ENCODE results near the gene EYS.

Gene EYS

DNA sequence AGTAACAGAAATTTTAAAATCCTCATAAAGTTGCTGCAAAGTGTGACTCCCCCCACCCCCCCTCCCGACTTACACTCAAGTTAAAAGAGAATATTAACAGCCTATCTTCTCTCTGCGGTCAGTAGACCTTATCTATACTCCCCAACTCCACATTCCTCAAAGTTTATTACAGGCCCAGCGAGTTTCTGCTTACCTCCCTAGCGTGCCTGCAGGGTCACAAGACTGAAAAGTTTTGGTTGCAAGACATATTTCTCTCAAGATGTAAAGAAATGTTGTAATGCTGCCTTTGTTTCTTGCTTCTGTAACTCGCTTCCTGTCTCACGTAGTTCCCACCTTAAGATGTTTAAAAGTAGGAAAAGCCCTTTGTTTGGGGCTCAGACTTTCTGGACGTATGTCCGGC lies 1371.8 kb downstream of the EYS start:
- H3K27ac ChIP-seq (ENCODE audit: low read depth, low read length) = no peak overlapping the region
- H3K4me3 ChIP-seq (ENCODE audit: low read depth in 1 of 2, low read length in 2 of 2) = no peak overlapping the region
- H3K36me3 ChIP-seq (ENCODE audit: control insufficient read depth in 1 of 2, insufficient read depth in 2 of 2, low read length in 2 of 2) = no peaks in the 10 kb centered on the region
- no peaks in the 10 kb centered on the region for H3K27me3 ChIP-seq (ENCODE audit: control insufficient read depth in 1 of 2, insufficient read depth in 2 of 2, low read length in 2 of 2)
- H3K9ac ChIP-seq (ENCODE audit: low read depth in 1 of 2, low read length in 2 of 2) = no peak overlapping the region
- no peaks in the 10 kb centered on the region for H3K9me3 ChIP-seq (ENCODE audit: control insufficient read depth in 1 of 2, low read length in 2 of 2)
- H3K4me1 ChIP-seq (ENCODE audit: control insufficient read depth in 1 of 2, insufficient read depth in 2 of 2, low read length in 2 of 2) = no peaks in the 10 kb centered on the region

DNA sequence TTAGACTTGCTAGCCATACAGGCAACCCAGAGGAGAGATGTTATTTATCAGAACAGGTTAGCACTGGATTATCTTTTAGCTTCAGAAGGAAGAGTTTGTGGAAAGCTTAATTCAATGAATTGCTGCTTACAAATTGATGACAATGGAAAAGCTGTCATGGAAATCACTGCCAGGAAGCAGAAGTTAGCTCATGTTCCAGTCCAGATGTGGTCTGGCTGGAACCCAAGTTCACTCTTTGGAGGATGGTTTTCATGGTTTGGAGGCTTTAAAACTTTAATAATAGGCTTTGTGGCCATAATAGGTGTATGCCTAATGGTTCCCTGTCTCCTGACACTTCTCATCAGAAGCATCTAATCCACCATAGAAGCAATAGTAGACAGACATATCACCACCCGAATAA lies 1372.4 kb downstream of the EYS start:
- H3K36me3 ChIP-seq (ENCODE audit: control insufficient read depth in 1 of 2, insufficient read depth in 2 of 2, low read length in 2 of 2) = no peaks in the 10 kb centered on the region
- H3K4me1 ChIP-seq (ENCODE audit: control insufficient read depth in 1 of 2, insufficient read depth in 2 of 2, low read length in 2 of 2) = no peaks in the 10 kb centered on the region
- H3K27ac ChIP-seq (ENCODE audit: low read depth, low read length) = no peak overlapping the region
- no peak overlapping the region for H3K9ac ChIP-seq (ENCODE audit: low read depth in 1 of 2, low read length in 2 of 2)
- no peaks in the 10 kb centered on the region for H3K27me3 ChIP-seq (ENCODE audit: control insufficient read depth in 1 of 2, insufficient read depth in 2 of 2, low read length in 2 of 2)
- H3K4me3 ChIP-seq (ENCODE audit: low read depth in 1 of 2, low read length in 2 of 2) = no peak overlapping the region
- no peaks in the 10 kb centered on the region for H3K9me3 ChIP-seq (ENCODE audit: control insufficient read depth in 1 of 2, low read length in 2 of 2)

DNA sequence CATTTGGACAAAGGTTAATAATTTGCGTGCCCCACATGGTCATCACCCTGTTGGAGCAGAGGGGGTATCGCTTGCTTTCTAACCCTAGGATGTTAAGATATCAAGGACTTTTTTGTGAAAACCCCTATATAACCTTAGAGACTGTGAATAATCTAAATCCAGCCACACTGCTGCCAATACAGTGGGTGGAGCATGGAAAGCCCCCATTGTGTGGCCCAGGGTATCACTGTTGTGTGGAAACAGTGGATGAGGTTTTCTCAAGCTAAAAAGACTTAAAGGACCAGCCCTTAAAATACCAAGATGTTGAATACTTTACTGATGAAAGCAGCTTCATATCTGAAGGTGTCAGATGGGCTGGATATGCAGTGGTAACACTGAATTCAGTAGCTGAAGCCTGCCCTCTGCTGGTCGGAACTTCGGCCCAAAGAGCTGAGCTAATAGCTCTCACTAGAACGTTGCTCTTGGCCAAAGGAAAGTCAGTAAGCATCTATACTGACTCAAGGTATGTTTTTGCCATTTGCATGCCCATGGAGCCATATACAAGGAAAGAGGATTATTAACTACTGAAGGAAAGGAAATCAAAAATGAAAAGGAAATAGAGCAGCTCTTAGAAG lies 1376.2 kb downstream of the EYS start:
- H3K4me3 ChIP-seq (ENCODE audit: low read depth in 1 of 2, low read length in 2 of 2) = no peak overlapping the region
- no peaks in the 10 kb centered on the region for H3K4me1 ChIP-seq (ENCODE audit: control insufficient read depth in 1 of 2, insufficient read depth in 2 of 2, low read length in 2 of 2)
- H3K9ac ChIP-seq (ENCODE audit: low read depth in 1 of 2, low read length in 2 of 2) = no peak overlapping the region
- no peaks in the 10 kb centered on the region for H3K27me3 ChIP-seq (ENCODE audit: control insufficient read depth in 1 of 2, insufficient read depth in 2 of 2, low read length in 2 of 2)
- no peaks in the 10 kb centered on the region for H3K36me3 ChIP-seq (ENCODE audit: control insufficient read depth in 1 of 2, insufficient read depth in 2 of 2, low read length in 2 of 2)
- no peaks in the 10 kb centered on the region for H3K9me3 ChIP-seq (ENCODE audit: control insufficient read depth in 1 of 2, low read length in 2 of 2)
- no peak overlapping the region for H3K27ac ChIP-seq (ENCODE audit: low read depth, low read length)

DNA sequence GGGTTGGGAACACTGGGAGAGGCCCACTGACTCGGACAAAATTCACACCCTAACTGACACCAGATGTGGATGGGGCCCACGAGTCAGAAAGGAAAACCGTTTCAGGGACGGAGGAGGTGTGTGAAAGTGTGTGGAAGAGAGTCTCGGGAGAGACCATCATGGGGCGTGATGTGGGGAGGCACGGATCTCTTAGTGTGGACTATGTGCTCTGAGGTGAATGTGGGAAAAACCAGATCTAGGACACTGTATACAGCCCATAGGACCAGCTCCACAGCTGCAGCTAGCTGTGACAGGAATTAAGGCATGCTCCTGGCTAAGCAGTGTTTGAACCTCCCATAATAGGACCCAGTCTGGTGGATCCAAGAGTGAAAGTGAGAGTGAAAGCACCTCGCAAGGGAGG lies 1380.1 kb downstream of the EYS start:
- Histone ChIP-seq H3K27ac (ENCODE audit: low read depth, low read length) (no peak overlapping the region), H3K27me3 (ENCODE audit: control insufficient read depth in 1 of 2, insufficient read depth in 2 of 2, low read length in 2 of 2) (no peaks in the 10 kb centered on the region), H3K9ac (ENCODE audit: low read depth in 1 of 2, low read length in 2 of 2) (no peak overlapping the region), H3K4me3 (ENCODE audit: low read depth in 1 of 2, low read length in 2 of 2) (no peak overlapping the region), H3K9me3 (ENCODE audit: control insufficient read depth in 1 of 2, low read length in 2 of 2) (peaks cover 0 to 4% of the 10 kb centered on the region in 2 donors), H3K36me3 (ENCODE audit: control insufficient read depth in 1 of 2, insufficient read depth in 2 of 2, low read length in 2 of 2) (no peaks in the 10 kb centered on the region), H3K4me1 (ENCODE audit: control insufficient read depth in 1 of 2, insufficient read depth in 2 of 2, low read length in 2 of 2) (no peaks in the 10 kb centered on the region)

DNA sequence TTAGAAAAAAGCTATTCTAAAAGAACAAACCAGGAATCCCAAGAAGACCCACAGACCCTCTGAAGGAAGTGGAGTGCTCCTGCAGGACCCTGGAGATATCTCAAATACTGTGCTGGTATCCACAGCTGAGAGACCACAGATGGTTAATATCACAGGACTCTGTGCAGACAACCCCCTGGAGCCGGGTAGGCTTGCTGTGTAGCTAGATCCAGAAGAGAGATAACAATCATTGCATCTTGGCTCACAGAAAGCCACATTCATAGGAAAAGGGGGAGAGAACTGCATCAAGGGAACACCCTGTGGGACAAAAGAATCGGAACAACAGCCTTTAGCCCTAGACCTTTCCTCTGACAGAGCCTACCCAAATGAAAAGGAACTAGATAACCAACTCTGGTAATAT lies 1381.9 kb downstream of the EYS start:
- Histone ChIP-seq H3K4me1 (ENCODE audit: control insufficient read depth in 1 of 2, insufficient read depth in 2 of 2, low read length in 2 of 2) (no peaks in the 10 kb centered on the region), H3K27me3 (ENCODE audit: control insufficient read depth in 1 of 2, insufficient read depth in 2 of 2, low read length in 2 of 2) (no peaks in the 10 kb centered on the region), H3K36me3 (ENCODE audit: control insufficient read depth in 1 of 2, insufficient read depth in 2 of 2, low read length in 2 of 2) (no peaks in the 10 kb centered on the region), H3K9ac (ENCODE audit: low read depth in 1 of 2, low read length in 2 of 2) (no peak overlapping the region), H3K9me3 (ENCODE audit: control insufficient read depth in 1 of 2, low read length in 2 of 2) (peaks cover 0 to 4% of the 10 kb centered on the region in 2 donors), H3K27ac (ENCODE audit: low read depth, low read length) (no peak overlapping the region), H3K4me3 (ENCODE audit: low read depth in 1 of 2, low read length in 2 of 2) (no peak overlapping the region)

DNA sequence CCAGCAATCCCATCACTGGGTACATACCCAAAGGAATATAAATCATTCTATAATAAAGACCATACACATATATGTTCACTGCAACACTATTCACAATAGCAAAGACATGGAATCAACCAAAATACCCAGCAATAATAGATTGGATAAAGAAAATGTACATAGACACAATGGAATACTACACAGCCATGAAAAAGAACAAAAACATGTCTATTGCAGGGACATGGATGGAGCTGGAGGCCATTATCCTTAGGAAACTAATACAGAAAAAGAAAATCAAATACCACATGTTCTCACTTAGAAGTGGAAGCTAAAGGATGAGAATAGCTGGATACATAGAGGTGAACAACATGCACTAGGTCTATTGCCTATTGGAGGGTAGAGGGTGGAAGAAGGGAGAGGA lies 1396.8 kb downstream of the EYS start:
- no peak overlapping the region for H3K9ac ChIP-seq (ENCODE audit: low read depth in 1 of 2, low read length in 2 of 2)
- H3K4me1 ChIP-seq (ENCODE audit: control insufficient read depth in 1 of 2, insufficient read depth in 2 of 2, low read length in 2 of 2) = no peaks in the 10 kb centered on the region

DNA sequence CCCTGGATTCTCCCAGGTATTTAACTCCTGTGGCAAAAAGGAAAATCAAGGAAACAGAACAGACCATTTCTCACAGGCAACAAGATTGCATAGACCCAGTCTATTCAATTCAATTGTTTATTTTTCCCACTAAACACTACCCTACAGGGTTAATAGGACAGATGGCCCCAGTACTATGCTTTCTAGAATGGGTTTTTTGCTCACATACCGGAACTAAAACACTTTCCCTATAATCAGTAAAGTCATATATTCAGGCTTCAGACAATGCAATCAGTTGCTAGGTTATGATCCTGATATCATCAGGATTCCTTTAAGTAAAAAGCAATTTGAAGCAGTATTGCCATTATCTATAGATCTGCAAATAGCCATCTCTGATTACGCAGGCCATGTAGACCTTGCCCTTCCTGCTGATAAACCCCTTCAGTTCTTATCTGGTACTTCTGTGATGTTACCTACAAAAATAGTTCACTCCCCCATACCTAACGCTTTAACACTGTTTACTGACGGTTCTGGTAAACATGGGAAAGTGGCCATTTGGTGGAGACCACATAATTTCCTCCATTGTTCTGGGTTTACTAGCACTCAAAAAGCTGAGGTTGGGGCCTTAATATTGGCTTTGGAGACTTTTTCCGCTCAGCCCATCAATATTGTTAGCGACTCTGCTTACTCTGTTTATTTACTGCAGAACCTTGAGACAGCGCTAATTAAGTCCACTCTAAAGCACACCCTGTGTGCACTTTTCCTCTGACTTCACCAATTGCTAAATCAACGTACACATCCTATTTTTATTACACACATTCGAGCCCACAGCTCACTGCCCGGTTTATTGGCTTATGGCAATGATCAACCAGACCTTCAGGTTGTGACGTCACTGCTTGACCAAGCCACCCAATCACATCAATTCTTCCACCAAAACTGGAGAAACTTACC lies 1405.5 kb downstream of the EYS start:
- Histone ChIP-seq H3K4me1 (ENCODE audit: control insufficient read depth in 1 of 2, insufficient read depth in 2 of 2, low read length in 2 of 2) (no peaks in the 10 kb centered on the region), H3K9ac (ENCODE audit: low read depth in 1 of 2, low read length in 2 of 2) (no peak overlapping the region), H3K27me3 (ENCODE audit: control insufficient read depth in 1 of 2, insufficient read depth in 2 of 2, low read length in 2 of 2) (no peaks in the 10 kb centered on the region), H3K9me3 (ENCODE audit: control insufficient read depth in 1 of 2, low read length in 2 of 2) (peaks cover 0 to 5% of the 10 kb centered on the region in 2 donors), H3K4me3 (ENCODE audit: low read depth in 1 of 2, low read length in 2 of 2) (no peak overlapping the region), H3K36me3 (ENCODE audit: control insufficient read depth in 1 of 2, insufficient read depth in 2 of 2, low read length in 2 of 2) (no peaks in the 10 kb centered on the region), H3K27ac (ENCODE audit: low read depth, low read length) (no peak overlapping the region)

More for the DNA sequence above, 1396.8 kb downstream of the EYS start:
- Histone ChIP-seq H3K4me3 (ENCODE audit: low read depth in 1 of 2, low read length in 2 of 2) (no peak overlapping the region), H3K27me3 (ENCODE audit: control insufficient read depth in 1 of 2, insufficient read depth in 2 of 2, low read length in 2 of 2) (no peaks in the 10 kb centered on the region), H3K36me3 (ENCODE audit: control insufficient read depth in 1 of 2, insufficient read depth in 2 of 2, low read length in 2 of 2) (no peaks in the 10 kb centered on the region), H3K9me3 (ENCODE audit: control insufficient read depth in 1 of 2, low read length in 2 of 2) (no peaks in the 10 kb centered on the region), H3K27ac (ENCODE audit: low read depth, low read length) (no peak overlapping the region)

DNA sequence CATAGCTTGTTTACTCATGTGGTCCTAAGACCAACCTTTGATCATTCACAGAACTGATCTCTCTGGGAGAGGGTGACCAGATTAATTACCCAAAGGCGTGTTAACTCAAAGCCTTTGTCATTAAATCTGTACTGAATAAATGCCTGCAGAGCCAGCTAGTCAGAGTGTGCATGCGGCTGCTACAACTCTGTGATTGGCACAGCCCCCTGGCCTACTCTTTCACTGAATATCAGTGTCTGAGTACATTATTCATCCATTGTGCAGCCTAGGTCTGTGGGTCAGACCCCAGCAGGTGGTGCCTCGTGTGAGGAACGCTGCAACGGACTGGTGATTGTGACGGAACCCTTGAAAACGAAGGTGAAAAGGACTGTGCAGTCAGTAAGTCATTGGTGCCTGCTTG lies 1407.8 kb downstream of the EYS start:
- Histone ChIP-seq H3K27ac (ENCODE audit: low read depth, low read length) (no peak overlapping the region), H3K27me3 (ENCODE audit: control insufficient read depth in 1 of 2, insufficient read depth in 2 of 2, low read length in 2 of 2) (no peaks in the 10 kb centered on the region), H3K4me1 (ENCODE audit: control insufficient read depth in 1 of 2, insufficient read depth in 2 of 2, low read length in 2 of 2) (no peaks in the 10 kb centered on the region), H3K9me3 (ENCODE audit: control insufficient read depth in 1 of 2, low read length in 2 of 2) (peaks cover 0 to 5% of the 10 kb centered on the region in 2 donors), H3K36me3 (ENCODE audit: control insufficient read depth in 1 of 2, insufficient read depth in 2 of 2, low read length in 2 of 2) (no peaks in the 10 kb centered on the region), H3K4me3 (ENCODE audit: low read depth in 1 of 2, low read length in 2 of 2) (no peak overlapping the region), H3K9ac (ENCODE audit: low read depth in 1 of 2, low read length in 2 of 2) (no peak overlapping the region)

DNA sequence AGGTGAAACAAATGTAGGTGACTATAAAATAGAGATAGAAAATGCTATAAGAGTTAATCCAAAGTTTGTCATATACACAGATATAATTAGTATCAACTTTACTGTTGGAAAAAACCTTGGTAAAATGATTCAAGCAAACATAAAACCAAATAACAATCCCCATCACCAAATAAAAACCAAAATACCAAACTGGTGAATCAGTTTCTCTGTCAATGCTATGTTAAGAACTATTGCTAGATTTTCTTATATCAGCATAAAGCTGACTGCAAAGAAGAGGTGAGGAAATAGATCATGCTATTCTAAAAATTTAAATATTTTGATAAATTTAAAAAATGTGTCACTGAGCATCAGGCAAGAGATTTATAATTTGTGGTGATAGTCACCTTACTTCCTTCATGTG lies 1413.0 kb downstream of the EYS start:
- Histone ChIP-seq H3K27ac (ENCODE audit: low read depth, low read length) (no peak overlapping the region), H3K4me3 (ENCODE audit: low read depth in 1 of 2, low read length in 2 of 2) (no peak overlapping the region), H3K9ac (ENCODE audit: low read depth in 1 of 2, low read length in 2 of 2) (no peak overlapping the region), H3K4me1 (ENCODE audit: control insufficient read depth in 1 of 2, insufficient read depth in 2 of 2, low read length in 2 of 2) (no peaks in the 10 kb centered on the region), H3K36me3 (ENCODE audit: control insufficient read depth in 1 of 2, insufficient read depth in 2 of 2, low read length in 2 of 2) (no peaks in the 10 kb centered on the region), H3K9me3 (ENCODE audit: control insufficient read depth in 1 of 2, low read length in 2 of 2) (peaks cover under 1 to 4% of the 10 kb centered on the region in 2 donors), H3K27me3 (ENCODE audit: control insufficient read depth in 1 of 2, insufficient read depth in 2 of 2, low read length in 2 of 2) (no peaks in the 10 kb centered on the region)

DNA sequence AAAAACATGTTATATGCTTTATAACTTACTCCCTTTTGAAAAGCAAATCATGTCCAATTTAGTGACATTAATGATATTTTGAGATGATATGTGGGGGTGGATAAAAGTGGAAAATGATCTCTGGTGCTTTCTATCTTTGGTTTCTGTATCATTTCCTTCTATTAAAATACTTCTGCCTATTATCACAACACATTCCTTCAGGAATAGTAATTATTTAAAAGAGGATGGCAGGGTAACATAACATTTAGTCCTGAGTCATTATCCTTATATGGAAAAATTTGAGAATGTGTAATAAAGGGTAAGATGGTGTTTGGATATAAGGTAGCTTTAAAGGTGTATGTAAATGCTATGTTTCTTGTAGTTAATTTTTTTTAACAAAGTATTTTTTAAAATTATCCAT lies 1413.7 kb downstream of the EYS start:
- no peaks in the 10 kb centered on the region for H3K27me3 ChIP-seq (ENCODE audit: control insufficient read depth in 1 of 2, insufficient read depth in 2 of 2, low read length in 2 of 2)
- no peaks in the 10 kb centered on the region for H3K36me3 ChIP-seq (ENCODE audit: control insufficient read depth in 1 of 2, insufficient read depth in 2 of 2, low read length in 2 of 2)
- no peak overlapping the region for H3K4me3 ChIP-seq (ENCODE audit: low read depth in 1 of 2, low read length in 2 of 2)
- H3K9ac ChIP-seq (ENCODE audit: low read depth in 1 of 2, low read length in 2 of 2) = no peak overlapping the region
- H3K4me1 ChIP-seq (ENCODE audit: control insufficient read depth in 1 of 2, insufficient read depth in 2 of 2, low read length in 2 of 2) = no peaks in the 10 kb centered on the region
- H3K27ac ChIP-seq (ENCODE audit: low read depth, low read length) = no peak overlapping the region
- peaks cover 0 to 4% of the 10 kb centered on the region in 2 donors for H3K9me3 ChIP-seq (ENCODE audit: control insufficient read depth in 1 of 2, low read length in 2 of 2)
